SK-MEL-5 (cell line): ENCODE data around the gene TMC5. TPM values are rescaled to one million over a fixed set of nuclear protein-coding genes. Genes with fewer than 3 reads are reported as not detected.

Source experiments
- total RNA-seq: library from RNA; depleted of rRNA; stranded (reverse); fragments of >200 nt; shearing (Covaris generic); gene quantifications from 2 replicates; pipeline ENCODE4 v1.2.3, GENCODE V29; 2014; rRNA removed

TMC5 gene
- total RNA-seq, 1 experiment from 2014 or later = not detected

Other genes with a start within 250 kb of the TMC5 start
- gene SYT17, start 249.6 kb upstream of the TMC5 start, total RNA-seq = 17.3 and 18.5 TPM in 2 replicates
- gene CLEC19A, start 132.2 kb upstream of the TMC5 start, total RNA-seq = not detected in 2 replicates
- 53.8 and 57.5 TPM in 2 replicates for gene GDE1, start 104.2 kb downstream of the TMC5 start, total RNA-seq
- 5.5 and 6.4 TPM in 2 replicates for gene CCP110, start 106.1 kb downstream of the TMC5 start, total RNA-seq
- 22.7 and 27.8 TPM in 2 replicates for gene VPS35L, start 137.8 kb downstream of the TMC5 start, total RNA-seq